Measurements from ENCODE around the gene RAB42.

GRCh38 chr1:28595412-28596191 lies 3.5 kb downstream of the RAB42 start:
- TF ChIP-seq POLR2AphosphoS5 (IDR thresholded peaks at IDR 0.05) (no peak), POLR2A (IDR thresholded peaks at IDR 0.05) (no peak), CTCF (IDR thresholded peaks at IDR 0.05 in 8 of 11, conservative IDR thresholded peaks at IDR 0.05 in 3 of 11) (no peak)

All from spleen (tissue), 7 donors.